Lung (tissue), 12 donors: Measurements from ENCODE around the gene SSR2. TPM values are rescaled to one million over a fixed set of nuclear protein-coding genes. Genes with fewer than 3 reads are reported as not detected.

Experiments used
- ATAC-seq: fragments of 200-7000 bp; cut with Tn5 transposase; one replicate; pipeline ENCODE4 v1.9.1; 2020; ENCODE audit warnings: moderate number of reproducible peaks; ENCODE audit not compliant: insufficient read depth, low FRiP score
- DNase-seq, 3 donors: peaks; one replicate each; pipeline ENCODE4 v3.0.0-alpha.2; 2013 to 2017
- H3K27ac ChIP-seq, 2 donors: one replicate each; pipeline ENCODE4 v1.5.1; 2013; ENCODE audit warnings: mild to moderate bottlenecking in 2 of 2, moderate library complexity in 2 of 2, control low read depth in 1 of 2, inconsistent platforms in 1 of 2, low read depth in 1 of 2, low read length in 1 of 2
- H3K27me3 ChIP-seq, 3 donors: one replicate each; pipeline ENCODE4 v1.5.1; 2013; ENCODE audit warnings: low read length in 2 of 3; ENCODE audit not compliant: control insufficient read depth in 3 of 3, insufficient read depth in 3 of 3
- H3K36me3 ChIP-seq, 4 donors: one replicate each; pipeline ENCODE4 v1.5.1; 2013; ENCODE audit warnings: low read length in 4 of 4, mild to moderate bottlenecking in 1 of 4, moderate library complexity in 1 of 4; ENCODE audit not compliant: control insufficient read depth in 4 of 4, insufficient read depth in 4 of 4
- H3K4me1 ChIP-seq, 5 donors: one replicate each; pipeline ENCODE4 v1.5.1; 2013; ENCODE audit warnings: low read length in 5 of 5, mild to moderate bottlenecking in 2 of 5, moderate library complexity in 1 of 5; ENCODE audit not compliant: control insufficient read depth in 5 of 5, insufficient read depth in 5 of 5
- H3K4me3 ChIP-seq: one replicate; pipeline ENCODE4 v1.5.1; 2013; ENCODE audit warnings: mild to moderate bottlenecking, control low read depth, moderate library complexity
- H3K9ac ChIP-seq, 2 donors: one replicate each; pipeline ENCODE4 v1.5.1; 2013; ENCODE audit warnings: low read length in 2 of 2, control low read depth in 1 of 2; ENCODE audit not compliant: insufficient read depth in 1 of 2
- H3K9me3 ChIP-seq, 4 donors: one replicate each; pipeline ENCODE4 v1.5.1; 2013; ENCODE audit warnings: low read length in 3 of 4, mild to moderate bottlenecking in 1 of 4, moderate library complexity in 1 of 4; ENCODE audit not compliant: control insufficient read depth in 4 of 4, insufficient read depth in 3 of 4
- WGBS, 2 donors: extraction: QIAGEN DNeasy Blood & Tissue Kit; methylation state at CpG; one replicate each; pipeline ENCODE4 v1.1.7; 2013; 5-methylcytosine and 5-hydroxymethylcytosine counted together
- polyA plus RNA-seq, 2 donors: library from polyadenylated mRNA; stranded (reverse); fragments of 200-250 nt; gene quantifications; one replicate each; pipeline ENCODE4 v1.2.1, GENCODE V29; 2013
- total RNA-seq, 2 donors: library from RNA; depleted of rRNA in 1 of 2; stranded (reverse); fragments of >200 nt in 1 of 2; gene quantifications; one replicate each; pipeline ENCODE4 v1.2.1, GENCODE V29; 2014 to 2021
- TF ChIP-seq, protein P1 (sequence below): IDR thresholded peaks from 2 replicates; pipeline ENCODE4 v1.5.1; 2012; ENCODE audit warnings: mild to moderate bottlenecking; ENCODE audit errors: control extremely low read depth, extremely low read depth
- donor health status: control.
- donor health status: control.
- donor health status: Bipolar disorder and iron deficiency.
- donor health status: healthy.
- donor health status: DM: yes; HTN: yes; CAD: no.

The SSR2 gene
- total and polyA plus RNA-seq, 4 donors: 281 to 467 (median 292) TPM

DNA sequence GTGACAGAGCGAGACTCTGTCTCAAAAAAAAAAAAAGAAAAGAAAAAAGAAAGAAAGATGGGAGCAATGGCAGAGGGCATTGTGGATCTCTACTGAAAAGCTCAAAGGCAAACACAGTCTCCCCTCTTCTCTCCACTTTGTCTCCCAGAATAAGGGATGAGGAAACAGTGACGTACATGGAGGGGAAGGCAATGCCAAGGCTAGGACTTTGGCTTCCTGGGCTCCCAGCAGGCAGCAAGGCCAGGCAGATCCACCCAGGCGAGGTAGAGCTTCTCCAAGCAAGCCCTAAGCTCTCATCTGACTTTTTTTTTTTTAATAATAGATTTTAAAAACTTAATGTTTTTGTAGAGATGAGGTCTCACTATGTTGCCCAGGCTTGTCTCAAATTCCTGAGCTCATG lies 47.0 kb downstream of the SSR2 start:
- Histone ChIP-seq H3K9ac (no peak overlapping the region), H3K4me3 (no peak overlapping the region), H3K27ac (peak overlapping the region in 1 of 2 donors; percentile 28), H3K27me3 (no peaks in the 10 kb centered on the region), H3K9me3 (no peaks in the 10 kb centered on the region), H3K4me1 (peaks cover 25 to 75% (median 43%) of the 10 kb centered on the region in 5 donors), H3K36me3 (peaks cover 0 to 13% (median 1%) of the 10 kb centered on the region in 4 donors)
- ATAC-seq: no peak
- TF ChIP-seq, protein P1, sequence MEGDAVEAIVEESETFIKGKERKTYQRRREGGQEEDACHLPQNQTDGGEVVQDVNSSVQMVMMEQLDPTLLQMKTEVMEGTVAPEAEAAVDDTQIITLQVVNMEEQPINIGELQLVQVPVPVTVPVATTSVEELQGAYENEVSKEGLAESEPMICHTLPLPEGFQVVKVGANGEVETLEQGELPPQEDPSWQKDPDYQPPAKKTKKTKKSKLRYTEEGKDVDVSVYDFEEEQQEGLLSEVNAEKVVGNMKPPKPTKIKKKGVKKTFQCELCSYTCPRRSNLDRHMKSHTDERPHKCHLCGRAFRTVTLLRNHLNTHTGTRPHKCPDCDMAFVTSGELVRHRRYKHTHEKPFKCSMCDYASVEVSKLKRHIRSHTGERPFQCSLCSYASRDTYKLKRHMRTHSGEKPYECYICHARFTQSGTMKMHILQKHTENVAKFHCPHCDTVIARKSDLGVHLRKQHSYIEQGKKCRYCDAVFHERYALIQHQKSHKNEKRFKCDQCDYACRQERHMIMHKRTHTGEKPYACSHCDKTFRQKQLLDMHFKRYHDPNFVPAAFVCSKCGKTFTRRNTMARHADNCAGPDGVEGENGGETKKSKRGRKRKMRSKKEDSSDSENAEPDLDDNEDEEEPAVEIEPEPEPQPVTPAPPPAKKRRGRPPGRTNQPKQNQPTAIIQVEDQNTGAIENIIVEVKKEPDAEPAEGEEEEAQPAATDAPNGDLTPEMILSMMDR: no peak
- WGBS, 2 donors: 45 to 58% methylated on average over 3 of the region's 3 CpGs
- DNase-seq: no peak

DNA sequence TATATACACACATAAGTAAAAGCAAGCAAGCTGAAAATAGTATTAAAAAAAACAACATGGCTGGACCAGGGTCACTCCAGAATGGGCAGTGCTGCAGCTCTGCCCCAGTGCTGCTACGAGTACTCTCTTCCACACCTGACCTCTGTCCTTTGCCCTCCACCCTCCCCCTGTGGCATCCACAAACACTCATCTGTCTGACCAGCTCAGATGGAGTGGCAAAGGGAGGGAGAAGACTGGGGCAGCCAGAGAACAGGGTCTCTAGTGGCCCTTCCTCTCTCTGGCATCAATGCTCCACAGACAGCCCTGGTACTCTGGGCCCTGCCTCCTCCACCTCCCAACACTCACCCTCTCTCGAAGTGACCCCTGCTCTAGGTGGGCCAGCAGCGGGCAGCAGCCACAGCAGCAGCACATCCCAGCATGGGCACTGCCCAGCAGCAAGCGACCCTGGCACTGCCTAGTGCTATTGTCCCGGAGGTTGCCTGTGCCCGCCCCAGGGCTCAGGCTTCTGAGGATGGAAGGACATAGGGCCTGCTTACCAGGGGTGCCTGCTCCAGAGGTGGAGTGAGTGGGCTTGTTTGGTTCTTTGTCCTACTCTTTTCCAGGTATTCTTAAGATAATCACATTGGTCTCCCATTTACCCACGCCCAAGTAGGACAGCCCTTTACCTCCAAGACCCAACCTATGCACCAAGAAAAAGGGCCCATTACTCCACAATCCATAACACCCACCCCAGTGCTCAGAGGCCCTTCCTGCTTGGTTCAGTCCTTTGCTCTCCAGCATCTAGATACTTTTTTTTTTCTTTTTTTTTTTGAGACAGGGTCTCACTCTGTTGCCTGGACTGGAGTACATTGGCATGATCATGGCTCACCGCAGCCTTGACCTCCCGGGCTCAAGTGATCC lies 48.6 kb downstream of the SSR2 start:
- peak overlapping the region in 1 of 2 donors; percentile 67 for H3K27ac ChIP-seq
- TF ChIP-seq, protein P1: no peak

DNA sequence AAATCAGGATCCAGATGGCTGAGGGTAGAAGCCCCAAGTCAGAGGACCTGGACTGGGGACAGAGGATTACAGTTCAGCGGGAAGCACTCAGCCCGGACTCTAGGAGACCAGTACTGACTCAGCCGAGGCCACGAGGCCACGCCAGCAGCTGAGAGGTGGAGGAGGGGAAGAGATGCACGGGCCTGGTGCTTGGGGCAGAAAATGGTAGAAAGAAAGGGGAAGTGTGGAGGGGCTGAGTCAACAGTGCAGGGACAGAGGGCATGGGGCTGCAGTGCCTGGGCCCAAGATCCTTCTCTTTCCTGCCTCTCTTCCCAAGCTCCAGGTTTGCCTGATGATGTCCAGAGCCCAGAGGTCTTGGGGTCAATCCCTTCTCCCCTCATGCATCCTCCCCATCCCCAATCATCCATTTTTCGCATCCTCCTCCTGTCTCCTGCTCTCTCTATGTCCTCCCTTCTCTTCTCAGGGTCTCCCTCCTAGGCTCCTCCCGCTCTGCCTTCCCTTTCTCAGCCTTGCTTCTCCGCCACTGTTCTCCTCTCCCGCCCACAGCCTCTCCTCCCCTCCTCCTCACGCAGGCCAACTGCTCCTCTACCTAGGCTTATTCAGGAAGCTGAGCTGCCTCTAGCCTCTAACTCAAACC lies 50.1 kb downstream of the SSR2 start:
- Histone ChIP-seq H3K27ac (peak overlapping the region; percentile 39 to 65), H3K4me1 (peaks cover 29 to 80% (median 49%) of the 10 kb centered on the region in 5 donors), H3K36me3 (peaks cover 0 to 37% (median 11%) of the 10 kb centered on the region in 4 donors), H3K9ac (peak overlapping the region in 1 of 2 donors; percentile 61), H3K4me3 (no peak overlapping the region), H3K9me3 (no peaks in the 10 kb centered on the region), H3K27me3 (no peaks in the 10 kb centered on the region)
- DNase-seq (no peak), ATAC-seq (peak; percentile 28)
- WGBS, 2 donors: 12 to 21% methylated on average over 11 of the region's 11 CpGs
- TF ChIP-seq, protein P1: no peak

More for the DNA sequence above, 48.6 kb downstream of the SSR2 start:
- H3K4me3 ChIP-seq: no peak overlapping the region
- no peak overlapping the region for H3K9ac ChIP-seq
- DNase-seq (no peak), ATAC-seq (no peak)
- H3K4me1 ChIP-seq: peaks cover 30 to 87% (median 53%) of the 10 kb centered on the region in 5 donors
- no peaks in the 10 kb centered on the region for H3K9me3 ChIP-seq
- H3K36me3 ChIP-seq: peaks cover 0 to 23% (median 3%) of the 10 kb centered on the region in 4 donors
- 66 to 67% methylated on average over 9 of the region's 9 CpGs for whole genome bisulfite sequencing, 2 donors
- no peaks in the 10 kb centered on the region for H3K27me3 ChIP-seq
